K562 (cell line): Measurements from ENCODE around the gene TMEM154. TPM values are rescaled to one million over a fixed set of nuclear protein-coding genes. Genes with fewer than 3 reads are reported as not detected.

ENCODE experiments used
- ATAC-seq: fragments of 200-7000 bp; cut with Tn5 transposase; 3 replicates; pipeline ENCODE4 v1.9.1; 2020; ENCODE audit warnings: moderate library complexity
- BruUV-seq: library from RNA; stranded (reverse); fragments of 400-500 nt; replicated peaks from 2 replicates; lab custom pipeline; 2021; lab: Mats Ljungman, UMichigan
- CTCF ChIA-PET: fragments of 300-600 bp; formaldehyde crosslinking; extraction: SDS; loops from one replicate; lab custom pipeline; 2021; ENCODE audit warnings: low intra/inter-chr PET ratio; lab: Yijun Ruan, JAX
- POLR2A ChIA-PET: fragments of 300-600, 350-650 bp; sonication (Branson Sonifier 250); formaldehyde crosslinking; extraction: SDS; loops from one replicate; lab custom pipeline; 2021; ENCODE audit warnings: antibody characterized with exemption, inconsistent platforms; lab: Yijun Ruan, JAX
- DNase-seq, 4 experiments: peaks; one replicate each; pipeline versions ENCODE4 v3.0.0 to v3.0.0-alpha.2; 2011 to 2018; ENCODE audit warnings: low spot score in 3 of 4, mixed read lengths in 3 of 4; ENCODE audit errors: extremely low read depth in 1 of 4
- FAIRE-seq: peaks from 2 replicates; lab custom pipeline; 2011; peaks lifted over from hg19 to GRCh38; lab: Jason Lieb, UNC
- H2AFZ ChIP-seq: 2 replicates; pipeline ENCODE4 v1.6.0; 2011; ENCODE audit warnings: low read depth, low read length, control low read depth, inconsistent platforms
- H3K27ac ChIP-seq: fragments of 200-600 bp; 3 replicates; pipeline ENCODE4 v1.8.0; 2011; ENCODE audit warnings: low read depth, mild to moderate bottlenecking, control low read depth, inconsistent platforms, low read length, moderate library complexity, mixed read lengths; ENCODE audit errors: extremely low read depth
- H3K27me3 ChIP-seq, 2 experiments: fragments of 300-600 bp in 1 of 2; 2 replicates in 1 of 2; 3 replicates in 1 of 2; pipeline versions ENCODE4 v1.6.0 to v1.8.0; 2011; ENCODE audit warnings: inconsistent platforms in 2 of 2, low read length in 2 of 2, mild to moderate bottlenecking in 1 of 2, mixed read lengths in 1 of 2, moderate library complexity in 1 of 2; ENCODE audit not compliant: control insufficient read depth in 2 of 2, insufficient read depth in 2 of 2
- H3K36me3 ChIP-seq: fragments of 300-600 bp; 3 replicates; pipeline ENCODE4 v1.8.0; 2011; ENCODE audit warnings: mild to moderate bottlenecking, low read length, inconsistent platforms; ENCODE audit not compliant: control insufficient read depth, insufficient read depth
- H3K4me1 ChIP-seq, 2 experiments: fragments of 200-600 bp in 1 of 2; replicated peaks in 1 of 2; 2 replicates in 1 of 2; 3 replicates in 1 of 2; pipeline versions ENCODE4 v1.5.1 to v1.8.0; 2011; ENCODE audit warnings: inconsistent platforms in 2 of 2, low read length in 2 of 2, mild to moderate bottlenecking in 1 of 2, mixed read lengths in 1 of 2, moderate library complexity in 1 of 2; ENCODE audit not compliant: control insufficient read depth in 2 of 2, insufficient read depth in 2 of 2
- H3K4me2 ChIP-seq: 2 replicates; pipeline ENCODE4 v1.6.1; 2011; ENCODE audit warnings: low read length, control low read depth, inconsistent platforms, mixed read lengths; ENCODE audit not compliant: insufficient read depth
- H3K4me3 ChIP-seq: fragments of 200-600 bp; sonication (generic), shearing (Covaris generic); 2 replicates; pipeline ENCODE4 v1.5.1; 2016; ENCODE audit warnings: control low read depth, inconsistent platforms
- H3K79me2 ChIP-seq: fragments of 200-600 bp; 3 replicates; pipeline ENCODE4 v1.8.0; 2011; ENCODE audit warnings: low read length, inconsistent platforms; ENCODE audit not compliant: control insufficient read depth, insufficient read depth
- H3K9ac ChIP-seq, 2 experiments: 2 replicates each; pipeline versions ENCODE4 v1.6.0 to v1.6.1; 2011; ENCODE audit warnings: low read depth in 2 of 2, low read length in 2 of 2, control low read depth in 1 of 2, inconsistent platforms in 1 of 2, mild to moderate bottlenecking in 1 of 2, mixed read lengths in 1 of 2; ENCODE audit not compliant: insufficient read depth in 1 of 2
- H3K9me1 ChIP-seq: one replicate; pipeline ENCODE4 v1.6.0; 2011; ENCODE audit warnings: inconsistent platforms, mild to moderate bottlenecking, low read length, moderate library complexity; ENCODE audit not compliant: control insufficient read depth, insufficient read depth
- H3K9me3 ChIP-seq: replicated peaks from 2 replicates; pipeline ENCODE4 v1.5.1; 2011; ENCODE audit warnings: low read depth, low read length, inconsistent platforms; ENCODE audit not compliant: control insufficient read depth, insufficient read depth
- H4K20me1 ChIP-seq: replicated peaks from 2 replicates; pipeline ENCODE4 v1.6.1; 2011; ENCODE audit warnings: low read length, inconsistent platforms, mixed read lengths; ENCODE audit not compliant: control insufficient read depth, insufficient read depth
- ADNP ChIP-seq: fragments of 200-800 bp; sonication (Bioruptor generic); IDR thresholded peaks from 2 replicates; pipeline ENCODE4 v1.6.1; 2016; ENCODE audit warnings: missing genetic modification characterization, missing compliant biosample characterization
- BCL6 ChIP-seq: fragments of 250-450 bp; sonication (Bioruptor Pico); IDR thresholded peaks from 2 replicates; pipeline ENCODE4 v1.4.0; 2020
- CHD4 ChIP-seq: fragments of 200-600 bp; sonication (generic); IDR thresholded peaks from 3 replicates; pipeline ENCODE4 v1.6.1; 2012; ENCODE audit warnings: low read depth, mild to moderate bottlenecking, mixed read lengths, low read length, inconsistent platforms; ENCODE audit not compliant: insufficient read depth, insufficient replicate concordance, poor library complexity, severe bottlenecking
- FOXK1 ChIP-seq: sonication (generic); formaldehyde crosslinking; IDR thresholded peaks from 2 replicates; pipeline ENCODE4 v1.8.0; 2022; ENCODE audit warnings: missing genetic modification reagents, mild to moderate bottlenecking, borderline replicate concordance
- GMEB1 ChIP-seq: fragments of 250-450 bp; sonication (Bioruptor Pico); IDR thresholded peaks from 2 replicates; pipeline ENCODE4 v1.4.0; 2020; ENCODE audit warnings: mild to moderate bottlenecking
- MAFK ChIP-seq: IDR thresholded peaks from 2 replicates; pipeline ENCODE4 v1.6.1; 2011; ENCODE audit warnings: low read length, improper control_type of control experiment
- MCM3 ChIP-seq: fragments of 450-650 bp; IDR thresholded peaks from 2 replicates; pipeline ENCODE4 v1.6.1; 2016
- MEF2A ChIP-seq: IDR thresholded peaks from 2 replicates; pipeline ENCODE4 v1.6.1; 2011; ENCODE audit warnings: low read depth, mild to moderate bottlenecking, low read length, moderate library complexity; ENCODE audit not compliant: control insufficient read depth
- MTF1 ChIP-seq: fragments of 250-450 bp; sonication (Bioruptor Pico); IDR thresholded peaks from 2 replicates; pipeline ENCODE4 v1.9.0; 2021; ENCODE audit warnings: moderate library complexity, mild to moderate bottlenecking, inconsistent platforms, borderline replicate concordance
- PHB ChIP-seq: fragments of 250-450 bp; sonication (Bioruptor Pico); IDR thresholded peaks from 2 replicates; pipeline ENCODE4 v1.5.0; 2021
- RHOXF2B ChIP-seq: fragments of 250-450 bp; sonication (Bioruptor Pico); conservative IDR thresholded peaks from 2 replicates; pipeline ENCODE4 v1.5.1; 2021
- SIRT6 ChIP-seq: IDR thresholded peaks from one replicate; pipeline ENCODE4 v1.6.1; 2012; ENCODE audit warnings: low read depth, mild to moderate bottlenecking, control low read depth, inconsistent platforms, low read length, moderate library complexity
- SMARCA5 ChIP-seq: fragments of 450-650 bp; IDR thresholded peaks from 2 replicates; pipeline ENCODE4 v1.6.1; 2016
- TEAD1 ChIP-seq, 2 experiments: fragments of 450-650 bp in 1 of 2; sonication (generic) in 1 of 2; formaldehyde crosslinking; IDR thresholded peaks; 2 replicates each; pipeline versions ENCODE4 v1.4.0 to v1.8.0; 2020 to 2022; ENCODE audit warnings: mild to moderate bottlenecking in 2 of 2, missing genetic modification reagents in 1 of 2
- TOE1 ChIP-seq, 2 experiments: fragments of 450-650 bp in 1 of 2; sonication (generic) in 1 of 2; formaldehyde crosslinking in 1 of 2; IDR thresholded peaks; 2 replicates each; pipeline versions ENCODE4 v1.7.1 to v1.8.0; 2016 to 2022; ENCODE audit warnings: borderline replicate concordance in 2 of 2, mild to moderate bottlenecking in 2 of 2, antibody characterized with exemption in 1 of 2, inconsistent platforms in 1 of 2, low read depth in 1 of 2, missing genetic modification reagents in 1 of 2, moderate library complexity in 1 of 2
- ZC3H4 ChIP-seq: sonication (generic); formaldehyde crosslinking; IDR thresholded peaks from 2 replicates; pipeline ENCODE4 v1.9.0; 2021; ENCODE audit warnings: missing genetic modification reagents, borderline replicate concordance
- ZNF143 ChIP-seq: sonication (generic); formaldehyde crosslinking; IDR thresholded peaks from 2 replicates; pipeline ENCODE4 v1.9.0; 2022; ENCODE audit warnings: mild to moderate bottlenecking, missing genetic modification reagents
- ZNF146 ChIP-seq: IDR thresholded peaks from one replicate; pipeline ENCODE4 v1.6.1; 2018; ENCODE audit warnings: missing compliant biosample characterization; ENCODE audit not compliant: unreplicated experiment
- ZNF347 ChIP-seq: fragments of 450-650 bp; formaldehyde crosslinking; IDR thresholded peaks from 2 replicates; pipeline ENCODE4 v1.4.0; 2020; ENCODE audit warnings: low read depth, mild to moderate bottlenecking, moderate library complexity
- ZNF655 ChIP-seq: fragments of 250-450 bp; sonication (Bioruptor Pico); IDR thresholded peaks from 2 replicates; pipeline ENCODE4 v1.5.0; 2021
- WGBS: fragments of 100-300 bp; shearing (Covaris generic); methylation state at CpG from one replicate; pipeline ENCODE4 v1.1.6; 2016; ENCODE audit warnings: low coverage, mixed read lengths; ENCODE audit not compliant: insufficient coverage; ENCODE audit errors: missing lambda C conversion rate; 5-methylcytosine and 5-hydroxymethylcytosine counted together
- in situ Hi-C: fragments of 300-500 bp; cut with MboI; formaldehyde crosslinking; loops from 4 replicates; pipeline ENCODE4 v1.15.0; 2018; ENCODE audit warnings: inconsistent platforms, mixed read lengths
- intact Hi-C: fragments of 100-400 bp; cut with micrococcal nuclease; formaldehyde crosslinking; loops from 2 replicates; pipeline ENCODE4 v1.14.2; 2022
- polyA plus RNA-seq, 8 experiments: library from polyadenylated mRNA; depleted of rRNA in 4 of 8; stranded (reverse) in 5 of 8; unstranded in 3 of 8; fragments of >200 nt; fragmentation: Nextera tagmentation in 2 of 8; fragmentation: Illumina TruSeq in 1 of 8; extraction: Ambion mirVana in 2 of 8; extraction: Trizol in 1 of 8; gene quantifications; 2 replicates each; pipeline versions ENCODE4 v1.2.1 to v1.2.3, GENCODE V29; 2011 to 2014; ENCODE audit warnings: inconsistent platforms in 1 of 8, missing spikeins in 1 of 8
- total RNA-seq, 7 experiments: library from RNA; depleted of rRNA in 6 of 7; stranded (reverse); fragments of >200 nt in 6 of 7; fragmentation: Illumina TruSeq in 2 of 7; extraction: Trizol in 2 of 7; gene quantifications; 2 replicates each; pipeline versions ENCODE4 v1.2.1 to v1.2.3, GENCODE V29; 2011 to 2021; ENCODE audit warnings: low replicate concordance in 1 of 7

The TMEM154 gene
- total and polyA plus RNA-seq, 9 of the 15 experiments (the other 6 are each of a cell fraction or from before 2014, with no cell fraction given), result 0.13 to 1.8 (median 0.58) TPM

- no peaks in the 10 kb centered on the region for H3K9me1 ChIP-seq
- CTCF ChIA-PET, result no interaction called here
- no peak overlapping the region for H3K4me3 ChIP-seq
- no peaks in the 10 kb centered on the region; a peak in 1 of 5 replicates for H3K4me1 ChIP-seq
- no peak overlapping the region for H3K27ac ChIP-seq
- no peaks in the 10 kb centered on the region for H3K36me3 ChIP-seq
- in situ Hi-C loops (no loop called here), intact Hi-C loops (no loop called here)
- BruUV-seq, result no TSS peak
- H3K9ac ChIP-seq, result no peak overlapping the region
- FAIRE-seq, result no peak
- DNase-seq, result no peak
- no peaks in the 10 kb centered on the region for H3K9me3 ChIP-seq
- POLR2A ChIA-PET, result no interaction called here
- WGBS, result 0% methylated on average over 1 of the region's 1 CpG
- H3K4me2 ChIP-seq, result no peak overlapping the region
- no peak for ATAC-seq
- H2AFZ ChIP-seq, result no peak overlapping the region
- H3K27me3 ChIP-seq, result peaks cover 2 to 23% of the 10 kb centered on the region in 2 experiments; a peak in 3 of 5 replicates
- no peaks in the 10 kb centered on the region for H4K20me1 ChIP-seq
- TF ChIP-seq TOE1 (IDR thresholded peaks at IDR 0.05; ENCODE audit: borderline replicate concordance) (no peak), TOE1 (CRISPR knock-in tag; IDR thresholded peaks at IDR 0.05; ENCODE audit: borderline replicate concordance, low read depth) (no peak), BCL6 (CRISPR knock-in tag) (no peak), ZNF146 (CRISPR knock-in tag) (no peak), MAFK (no peak), MEF2A (no peak), ADNP (tag) (no peak), GMEB1 (CRISPR knock-in tag) (no peak), ZNF143 (CRISPR knock-in tag) (no peak), FOXK1 (no peak), ZC3H4 (CRISPR knock-in tag) (no peak), SMARCA5 (no peak), ZNF347 (CRISPR knock-in tag) (no peak), MCM3 (no peak), MTF1 (CRISPR knock-in tag) (no peak), RHOXF2B (CRISPR knock-in tag) (no peak), CHD4 (no peak), SIRT6 (no peak), TEAD1 (CRISPR knock-in tag; IDR thresholded peaks at IDR 0.05) (no peak), PHB (CRISPR knock-in tag) (no peak), ZNF655 (no peak)
- TF ChIP-seq, all 486 proteins: peak for 0
- H3K79me2 ChIP-seq, result no peaks in the 10 kb centered on the region
Measured at GRCh38 chr4:152704788-152705187, 25.0 kb upstream of the TMEM154 start.
